B cell (primary cell): ENCODE results near the gene EYS. TPM values are rescaled to one million over a fixed set of nuclear protein-coding genes. Genes with fewer than 3 reads are reported as not detected.
"Not testable (repeated sequence)": the region's sequence is repeated elsewhere in the genome, so short reads cannot be mapped to it uniquely, and the experiment has no call there.

Experiments used
- ATAC-seq: fragments of 200-7000 bp; cut with Tn5 transposase; one replicate; pipeline ENCODE4 v1.10.0; 2021; ENCODE audit warnings: low read depth, mild to moderate bottlenecking, moderate number of reproducible peaks, moderate library complexity
- CTCF ChIA-PET: fragments of 350-600 bp; sonication (Branson Sonifier 250); formaldehyde crosslinking; loops from one replicate; lab custom pipeline; 2021; ENCODE audit warnings: antibody characterized with exemption, inconsistent platforms; lab: Charles Lee
- POLR2A ChIA-PET: fragments of 350-600 bp; sonication (Branson Sonifier 250); formaldehyde crosslinking; loops from one replicate; lab custom pipeline; 2021; ENCODE audit warnings: antibody characterized with exemption; lab: Charles Lee
- DNase-seq: peaks from one replicate; pipeline ENCODE4 v3.0.0; 2013
- H2AFZ ChIP-seq: 2 replicates; pipeline ENCODE4 v1.6.1; 2012; ENCODE audit warnings: mild to moderate bottlenecking, low read depth, low read length; ENCODE audit not compliant: insufficient read depth, poor library complexity, severe bottlenecking
- H3K27ac ChIP-seq, 2 donors: 1 replicate in 1 of 2; 2 replicates in 1 of 2; pipeline ENCODE4 v1.5.1; 2012 to 2013; ENCODE audit warnings: low read length in 2 of 2, mild to moderate bottlenecking in 2 of 2, moderate library complexity in 1 of 2
- H3K27me3 ChIP-seq, 4 experiments: fragments of 200-600 bp in 1 of 4; sonication (generic) in 1 of 4; replicated peaks in 1 of 4; 1 replicate in 2 of 4; 2 replicates in 2 of 4; pipeline versions ENCODE4 v1.6.1 to v1.7.0; 2013 to 2016; ENCODE audit warnings: low read length in 3 of 4, mild to moderate bottlenecking in 2 of 4, mixed read lengths in 1 of 4, moderate library complexity in 1 of 4; ENCODE audit not compliant: insufficient read depth in 4 of 4, control insufficient read depth in 3 of 4; ENCODE audit errors: control extremely low read depth in 1 of 4
- H3K36me3 ChIP-seq, 2 experiments: replicated peaks in 1 of 2; 1 replicate in 1 of 2; 2 replicates in 1 of 2; pipeline versions ENCODE4 v1.6.1 to v1.7.1; 2013; ENCODE audit warnings: low read length in 1 of 2; ENCODE audit not compliant: insufficient read depth in 2 of 2, control insufficient read depth in 1 of 2; ENCODE audit errors: control extremely low read depth in 1 of 2, extremely low read depth in 1 of 2
- H3K4me1 ChIP-seq, 2 donors: fragments of 200-600 bp in 1 of 2; sonication (generic) in 1 of 2; 1 replicate in 1 of 2; 2 replicates in 1 of 2; pipeline versions ENCODE4 v1.5.1 to v1.6.1; 2013 to 2017; ENCODE audit warnings: low read length in 2 of 2; ENCODE audit not compliant: control insufficient read depth in 2 of 2, insufficient read depth in 2 of 2
- H3K4me2 ChIP-seq: replicated peaks from 2 replicates; pipeline ENCODE3; 2012; ENCODE audit warnings: mild to moderate bottlenecking, low read depth, low read length; ENCODE audit not compliant: poor library complexity, severe bottlenecking
- H3K4me3 ChIP-seq, 5 experiments: fragments of 200-600 bp in 1 of 5; sonication (generic) in 1 of 5; 1 replicate in 3 of 5; 2 replicates in 2 of 5; pipeline versions ENCODE4 v1.5.1 to v1.7.0; 2011 to 2016; ENCODE audit warnings: low read length in 4 of 5, mild to moderate bottlenecking in 4 of 5, low read depth in 2 of 5, control low read depth in 1 of 5, moderate library complexity in 1 of 5; ENCODE audit not compliant: insufficient read depth in 1 of 5; ENCODE audit errors: control extremely low read depth in 1 of 5, extremely low read depth in 1 of 5
- H3K79me2 ChIP-seq: fragments of 200-600 bp; sonication (generic); one replicate; pipeline ENCODE4 v1.6.0; 2016; ENCODE audit warnings: low read length; ENCODE audit not compliant: control insufficient read depth, insufficient read depth
- H3K9ac ChIP-seq: fragments of 200-600 bp; sonication (generic); 2 replicates; pipeline ENCODE4 v1.6.1; 2017; ENCODE audit warnings: mild to moderate bottlenecking, low read length, moderate library complexity
- H3K9me3 ChIP-seq, 3 donors: one replicate each; pipeline versions ENCODE4 v1.6.1 to v1.7.1; 2013; ENCODE audit warnings: low read length in 2 of 3; ENCODE audit not compliant: control insufficient read depth in 2 of 3, insufficient read depth in 1 of 3; ENCODE audit errors: control extremely low read depth in 1 of 3
- H4K20me1 ChIP-seq: 2 replicates; pipeline ENCODE4 v1.6.0; 2012; ENCODE audit warnings: mild to moderate bottlenecking, low read length; ENCODE audit not compliant: insufficient read depth, control insufficient read depth, poor library complexity, severe bottlenecking
- H3K27ac Mint-ChIP-seq: one replicate; pipeline ENCODE4 v1.8.0; 2021; ENCODE audit warnings: mixed read lengths
- H3K27me3 Mint-ChIP-seq: one replicate; pipeline ENCODE4 v1.8.0; 2021; ENCODE audit warnings: mixed read lengths
- H3K4me1 Mint-ChIP-seq: one replicate; pipeline ENCODE4 v1.8.0; 2021; ENCODE audit warnings: mixed read lengths
- H3K4me3 Mint-ChIP-seq: one replicate; pipeline ENCODE4 v1.8.0; 2021; ENCODE audit warnings: mixed read lengths
- H3K9me3 Mint-ChIP-seq: one replicate; pipeline ENCODE4 v1.8.0; 2022; ENCODE audit warnings: mixed read lengths; ENCODE audit not compliant: insufficient read depth
- CTCF ChIP-seq: fragments of 200-600 bp; IDR thresholded peaks from one replicate; pipeline ENCODE4 v1.8.0; 2022; ENCODE audit warnings: antibody characterized with exemption, mild to moderate bottlenecking
- EZH2 ChIP-seq: IDR thresholded peaks from 2 replicates; pipeline ENCODE4 v1.6.1; 2012; ENCODE audit warnings: borderline replicate concordance, low read depth, mild to moderate bottlenecking, moderate library complexity, low read length; ENCODE audit not compliant: insufficient read depth, poor library complexity, severe bottlenecking
- WGBS: methylation state at CpG from one replicate; pipeline ENCODE4 v1.1.5; 2013; ENCODE audit warnings: missing lambda C conversion rate; ENCODE audit not compliant: insufficient coverage; 5-methylcytosine and 5-hydroxymethylcytosine counted together
- intact Hi-C: fragments of 100-400 bp; cut with micrococcal nuclease; formaldehyde crosslinking; loops from one replicate; pipeline ENCODE4 v1.10.0; 2022
- polyA plus RNA-seq: library from polyadenylated mRNA; depleted of rRNA; stranded (reverse); fragments of >200 nt; gene quantifications from 2 replicates; pipeline ENCODE4 v1.2.3, GENCODE V29; 2012
- total RNA-seq, 2 donors: library from RNA; stranded (reverse); fragments of 120-200 nt in 1 of 2; gene quantifications; 1 replicate in 1 of 2; 2 replicates in 1 of 2; pipeline versions ENCODE4 v1.2.3 to v1.2.4, GENCODE V29; 2013 to 2022

The EYS gene
- total and polyA plus RNA-seq, 2 donors (not counting 1 experiment from before 2014, with no cell fraction given), result not detected

- H3K4me2 ChIP-seq, result no peak overlapping the region
- peaks cover 3% of the 10 kb centered on the region for H3K9me3 Mint-ChIP-seq
- no peaks in the 10 kb centered on the region for H3K4me1 Mint-ChIP-seq
- TF ChIP-seq CTCF (no peak), EZH2 (no peak)
- no peak overlapping the region for H3K9ac ChIP-seq
- DNase-seq, result no peak
- H3K4me3 ChIP-seq, result no peak overlapping the region
- intact Hi-C loops, result no loop called here
- no peak overlapping the region for H3K27ac ChIP-seq
- H3K4me3 Mint-ChIP-seq, result no peak overlapping the region
- no peak for ATAC-seq
- no peak overlapping the region for H3K27ac Mint-ChIP-seq
- no CpG with 5 or more reads among the region's 1 CpG for WGBS
- H3K9me3 ChIP-seq, result no peaks in the 10 kb centered on the region
- no peaks in the 10 kb centered on the region for H3K4me1 ChIP-seq
- H3K27me3 Mint-ChIP-seq, result no peaks in the 10 kb centered on the region
- CTCF ChIA-PET, result no interaction called here
- no peaks in the 10 kb centered on the region for H3K79me2 ChIP-seq
- no peak overlapping the region for H2AFZ ChIP-seq
- no peaks in the 10 kb centered on the region for H3K27me3 ChIP-seq
- no peaks in the 10 kb centered on the region for H4K20me1 ChIP-seq
- H3K36me3 ChIP-seq, result no peaks in the 10 kb centered on the region
- POLR2A ChIA-PET, result no interaction called here
These were observed 1457.9 kb downstream of the EYS start for GRCh38 chr6:64249115-64249514.

GRCh38 chr6:64243618-64244017 is 1463.4 kb downstream of the EYS start:
- ChIA-PET POLR2A (no interaction called here), CTCF (no interaction called here)
- Mint-ChIP-seq H3K27ac (no peak overlapping the region), H3K27me3 (no peaks in the 10 kb centered on the region), H3K9me3 (peaks cover 12% of the 10 kb centered on the region), H3K4me1 (no peaks in the 10 kb centered on the region), H3K4me3 (no peak overlapping the region)
- intact Hi-C loops, result no loop called here
- Histone ChIP-seq H2AFZ (no peak overlapping the region), H3K4me2 (no peak overlapping the region), H3K27me3 (no peaks in the 10 kb centered on the region), H4K20me1 (no peaks in the 10 kb centered on the region), H3K36me3 (no peaks in the 10 kb centered on the region), H3K79me2 (no peaks in the 10 kb centered on the region), H3K4me1 (no peaks in the 10 kb centered on the region), H3K9ac (no peak overlapping the region), H3K9me3 (no peaks in the 10 kb centered on the region), H3K4me3 (no peak overlapping the region), H3K27ac (no peak overlapping the region)
- no peak for DNase-seq
- ATAC-seq, result no peak
- no peak for TF ChIP-seq EZH2
- no peak for TF ChIP-seq CTCF

- ATAC-seq, H3K4me3 Mint-ChIP-seq, H3K79me2 ChIP-seq, H3K4me1 ChIP-seq, H3K9ac ChIP-seq, H3K27me3 ChIP-seq, POLR2A ChIA-PET, H3K4me3 ChIP-seq, H3K4me2 ChIP-seq, H4K20me1 ChIP-seq, DNase-seq, H3K9me3 ChIP-seq, H3K36me3 ChIP-seq, intact Hi-C loops, H3K4me1 Mint-ChIP-seq, H3K27me3 Mint-ChIP-seq, H3K27ac ChIP-seq, H3K9me3 Mint-ChIP-seq, CTCF ChIA-PET, H3K27ac Mint-ChIP-seq, H2AFZ ChIP-seq: not testable (repeated sequence)
- WGBS, result no CpG with 5 or more reads among the region's 2 CpGs
These were observed 1468.1 kb downstream of the EYS start for GRCh38 chr6:64238908-64239307.
